NCI-H2227 (cell line): ENCODE results near the gene SNX5.

Source experiments
- DNase-seq: peaks from one replicate; lab custom pipeline; 2025; ENCODE audit not compliant: unreplicated experiment; lab: John Stamatoyannopoulos, UW

The SNX5 gene

DNA sequence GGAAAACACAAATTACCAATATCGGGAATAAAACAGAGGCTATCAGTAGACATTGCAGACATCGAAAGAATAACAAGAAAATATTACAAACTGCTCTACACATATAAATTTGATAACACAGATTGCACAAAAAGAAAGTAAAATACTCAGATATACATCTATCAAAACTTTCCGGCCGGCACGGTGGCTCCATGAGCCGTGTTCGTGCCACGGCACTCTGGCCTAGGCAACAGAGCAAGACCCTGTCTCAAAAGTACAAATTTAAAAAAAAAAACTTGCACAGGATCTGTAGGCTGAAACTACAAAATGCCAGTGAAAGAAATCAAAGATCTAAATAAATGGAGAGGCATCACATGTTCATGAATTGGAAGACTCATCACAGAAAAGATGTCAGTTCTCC lies 49.4 kb downstream of the SNX5 start:
- DNase-seq, result no peak

DNA sequence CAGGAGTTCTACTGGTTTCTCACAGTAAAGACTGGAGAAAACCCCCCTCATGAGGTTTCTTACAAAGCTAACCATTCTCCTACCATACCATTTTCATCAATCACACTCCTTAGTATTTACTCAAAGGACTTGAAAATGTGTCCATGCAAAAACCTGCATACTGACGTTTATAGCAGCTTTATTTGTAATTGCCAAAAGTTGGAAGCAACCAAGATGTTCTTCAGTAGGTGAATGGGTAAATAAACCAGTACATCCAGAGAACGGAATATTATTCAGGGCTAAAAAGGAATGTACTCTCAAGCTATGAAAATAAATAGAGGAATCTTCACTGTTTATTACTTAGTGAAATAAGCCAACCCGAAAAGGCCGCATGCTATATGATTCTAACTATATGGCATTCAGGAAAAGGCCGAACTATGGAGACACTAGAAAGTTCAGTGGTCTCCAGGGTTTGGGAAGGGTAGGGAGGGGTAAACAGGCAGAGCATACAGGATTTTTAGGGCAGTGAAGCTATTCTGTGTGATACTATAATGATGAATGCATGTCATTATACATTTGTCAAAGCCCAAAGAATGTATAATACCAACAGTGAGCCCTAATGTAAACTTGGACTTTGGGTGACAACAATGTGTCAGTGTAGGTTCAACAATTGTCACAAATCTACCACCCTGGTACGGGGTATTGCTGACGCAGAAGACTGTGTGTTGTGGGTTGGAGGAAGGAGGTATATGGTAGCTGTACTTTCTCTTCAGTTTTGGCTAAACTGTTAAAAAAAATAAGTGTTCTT lies 50.6 kb downstream of the SNX5 start:
- DNase-seq, result no peak

DNA sequence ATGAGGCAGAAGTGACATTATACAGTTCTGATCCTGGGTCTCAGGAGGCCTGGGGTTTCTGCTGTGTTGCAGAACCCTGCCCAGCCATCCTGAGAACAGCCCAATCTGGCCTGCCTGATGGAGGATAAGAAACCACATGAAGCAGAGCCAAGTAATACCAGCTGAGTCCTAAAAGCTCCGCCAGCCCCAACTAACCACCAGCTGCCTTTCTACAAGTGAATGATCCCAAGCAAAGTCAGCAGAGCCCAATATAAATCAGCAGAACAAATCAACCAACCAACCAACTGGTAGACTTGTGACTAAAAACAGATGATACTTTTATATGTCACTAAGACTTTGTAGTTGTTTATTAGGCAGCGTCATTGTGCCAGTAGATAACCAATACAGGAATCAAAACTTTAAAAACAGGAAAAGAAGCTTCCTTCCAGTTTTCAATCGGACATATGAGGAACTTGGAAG lies 52.1 kb downstream of the SNX5 start:
- no peak for DNase-seq

DNA sequence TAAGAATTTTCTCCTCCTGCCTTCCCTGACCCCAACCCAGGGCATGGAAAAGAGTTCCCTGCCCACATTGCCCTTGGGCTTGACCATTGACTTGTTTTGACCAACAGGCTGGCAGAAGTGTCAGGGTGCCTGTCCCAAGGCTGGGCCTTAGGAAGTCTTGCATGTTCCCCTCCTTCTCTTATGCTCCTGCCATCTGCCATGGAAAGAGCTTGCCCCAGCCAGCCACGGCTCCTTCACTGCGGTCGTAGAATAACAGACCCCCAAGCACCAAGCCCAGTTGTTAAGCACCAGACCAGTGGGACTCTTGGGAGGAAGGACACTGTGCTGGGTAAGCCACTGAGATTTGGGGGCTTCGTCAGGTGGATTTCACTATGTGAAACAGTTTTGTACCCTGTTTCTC lies 53.6 kb downstream of the SNX5 start:
- DNase-seq, result no peak

DNA sequence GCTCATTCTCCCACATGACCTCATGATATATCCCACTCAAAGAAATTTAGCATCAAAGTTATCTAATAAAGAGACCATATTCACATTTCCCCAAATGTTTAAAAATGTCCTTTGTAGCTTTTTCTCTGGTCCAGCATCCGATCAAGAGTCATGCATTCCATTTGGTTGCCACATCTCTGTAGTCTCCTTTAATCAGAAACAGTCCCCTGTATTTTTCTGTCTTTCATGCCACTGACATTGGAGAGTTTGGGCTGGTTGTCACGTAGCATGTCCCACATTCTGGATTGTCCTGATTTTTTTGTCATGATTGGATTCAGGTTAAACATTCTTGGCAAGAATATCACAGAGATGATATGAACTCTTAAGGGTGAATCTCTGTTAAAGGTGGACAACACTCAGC lies 55.7 kb downstream of the SNX5 start:
- DNase-seq, result no peak

DNA sequence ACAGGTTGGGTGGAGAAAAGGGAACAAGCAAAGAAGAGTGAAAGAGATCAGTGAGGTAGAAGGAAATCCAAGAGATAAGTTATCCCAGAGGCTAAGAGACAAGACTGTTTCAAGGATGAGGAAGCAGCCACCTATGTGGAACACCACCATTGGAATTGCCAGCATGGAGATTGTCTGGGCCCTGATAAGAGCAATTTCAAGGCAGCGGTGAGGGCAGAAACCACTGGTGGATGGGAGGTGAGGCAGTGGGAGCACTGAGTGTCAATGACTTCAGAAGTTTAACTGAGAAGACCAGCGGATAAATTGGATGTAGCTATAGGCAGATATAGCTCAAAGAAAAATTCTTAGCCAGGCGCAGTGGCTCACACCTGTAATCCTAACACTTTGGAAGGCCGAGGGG lies 56.7 kb downstream of the SNX5 start:
- DNase-seq, result no peak

DNA sequence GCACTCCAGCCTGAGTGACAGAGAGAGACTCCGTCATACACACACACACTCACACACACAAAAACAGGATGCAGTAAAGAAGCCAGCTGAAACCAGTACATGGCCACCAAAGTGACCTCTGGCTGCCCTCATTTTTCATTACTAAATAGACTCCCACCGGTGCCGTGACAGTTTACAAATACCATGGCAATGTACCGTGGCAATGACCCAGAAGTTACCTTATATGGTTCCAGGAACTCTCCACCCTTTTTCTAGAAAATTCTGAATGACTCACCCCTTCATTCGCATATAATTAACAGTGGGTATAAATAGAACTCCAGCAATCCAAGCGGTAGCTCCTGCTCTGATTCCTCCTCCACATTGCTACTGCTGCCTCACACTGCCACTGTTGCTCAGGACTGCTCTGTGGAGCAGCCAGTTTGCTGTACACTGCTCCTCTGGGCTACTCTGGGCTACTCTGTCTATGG lies 57.7 kb downstream of the SNX5 start:
- no peak for DNase-seq

DNA sequence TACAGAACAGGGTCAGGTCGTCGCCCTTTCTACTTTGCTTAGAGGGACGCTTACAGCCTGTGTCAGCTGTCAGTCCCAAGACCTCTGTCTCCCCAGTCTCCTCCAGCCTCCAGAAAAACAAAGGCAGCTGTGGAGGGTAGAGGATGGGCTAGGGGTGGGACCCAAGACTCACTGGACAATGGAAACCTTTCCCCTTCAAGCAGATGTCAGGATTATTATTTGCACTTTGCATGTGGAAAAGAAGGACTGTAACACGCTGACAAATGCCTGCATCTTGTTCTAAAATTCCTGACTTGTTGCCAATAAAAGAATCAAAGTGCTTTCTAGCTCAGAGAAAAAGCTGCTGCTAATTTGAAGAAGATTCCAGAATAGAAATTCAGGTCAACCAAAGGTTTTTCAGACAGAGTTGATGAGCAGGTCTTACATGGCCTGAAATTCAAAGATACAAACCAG lies 58.7 kb downstream of the SNX5 start:
- no peak for DNase-seq

DNA sequence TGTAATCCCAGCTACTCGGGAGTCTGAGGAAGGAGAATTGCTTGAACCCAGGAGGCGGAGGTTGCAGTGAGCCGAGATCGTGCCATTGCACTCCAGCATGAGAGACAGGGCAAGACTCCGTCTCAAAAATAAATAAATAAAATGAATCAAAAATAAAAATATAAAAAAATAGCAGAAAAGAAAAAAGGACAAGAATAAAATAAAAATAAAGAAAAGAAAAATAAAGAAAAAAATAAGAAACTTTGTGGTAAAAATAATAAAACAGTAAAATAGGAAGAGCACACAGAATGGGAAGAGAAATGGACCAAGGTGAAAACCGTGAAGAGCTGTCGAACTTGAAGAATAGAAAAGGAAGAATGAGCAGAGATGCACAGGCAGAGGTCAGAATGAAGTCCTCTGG lies 63.0 kb downstream of the SNX5 start:
- DNase-seq, result no peak

DNA sequence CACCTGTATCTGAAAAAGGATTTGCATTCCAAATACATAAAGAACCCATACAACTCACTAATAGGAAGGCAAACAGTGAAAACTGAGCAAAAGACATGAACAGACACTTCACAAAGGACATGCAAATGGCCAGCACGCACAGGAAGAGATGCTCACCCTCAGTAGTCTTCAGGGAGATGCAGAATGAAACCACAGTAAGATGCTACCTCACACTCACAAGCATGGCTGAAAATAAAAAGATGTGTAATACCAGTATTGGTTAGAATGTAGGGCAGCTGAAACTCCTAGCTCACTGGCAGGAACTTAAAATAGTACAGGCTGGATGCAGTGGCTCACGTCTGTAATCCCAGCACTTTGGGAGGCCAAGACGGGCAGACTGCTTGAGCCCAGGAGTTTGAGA lies 64.6 kb downstream of the SNX5 start:
- DNase-seq, result no peak

DNA sequence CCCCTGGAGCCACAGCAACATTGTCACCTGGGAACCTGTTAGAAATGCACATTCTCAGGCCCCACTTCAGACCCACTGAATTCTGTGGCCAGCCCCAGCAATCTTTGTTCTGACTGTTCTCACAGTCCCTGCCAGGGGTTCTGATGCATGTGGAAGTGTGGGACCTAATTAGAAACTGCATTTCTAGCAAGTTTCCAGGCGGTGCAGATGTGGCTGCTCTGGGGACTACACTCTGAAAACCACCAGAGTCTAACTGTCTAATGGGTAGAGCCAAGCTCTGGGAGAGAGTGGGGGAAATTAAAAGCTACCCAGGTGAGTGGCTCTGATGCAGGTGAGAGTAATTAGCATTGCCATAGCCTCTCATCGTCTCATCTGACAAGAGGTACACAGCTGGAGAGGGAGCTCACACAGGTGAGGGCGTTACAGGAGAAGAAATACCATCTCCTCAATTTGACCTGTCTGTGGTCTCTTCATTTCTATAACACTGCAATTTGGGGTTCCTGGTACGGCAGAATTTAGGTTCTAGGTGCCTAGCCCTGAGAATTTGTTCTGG lies 66.0 kb downstream of the SNX5 start:
- DNase-seq, result no peak

DNA sequence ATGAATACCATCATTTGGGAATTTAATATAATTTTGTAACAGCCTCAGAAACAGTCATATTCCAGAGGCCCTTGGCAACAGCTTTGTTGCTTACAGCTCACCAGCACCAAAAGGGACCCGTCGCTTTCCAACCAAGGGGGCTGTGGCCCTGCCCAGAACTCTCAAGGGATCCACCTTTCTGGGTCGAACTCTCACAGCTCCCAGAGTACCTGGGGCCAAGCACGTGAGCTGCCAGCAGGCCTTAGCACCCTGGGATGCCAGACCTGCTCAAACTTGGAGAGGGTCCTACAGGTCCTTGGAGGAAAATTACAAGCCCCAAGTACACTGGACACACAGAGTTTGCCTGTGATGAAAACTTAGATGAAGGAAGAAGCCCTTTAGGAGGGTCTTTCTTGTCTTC lies 66.6 kb downstream of the SNX5 start:
- DNase-seq, result no peak

DNA sequence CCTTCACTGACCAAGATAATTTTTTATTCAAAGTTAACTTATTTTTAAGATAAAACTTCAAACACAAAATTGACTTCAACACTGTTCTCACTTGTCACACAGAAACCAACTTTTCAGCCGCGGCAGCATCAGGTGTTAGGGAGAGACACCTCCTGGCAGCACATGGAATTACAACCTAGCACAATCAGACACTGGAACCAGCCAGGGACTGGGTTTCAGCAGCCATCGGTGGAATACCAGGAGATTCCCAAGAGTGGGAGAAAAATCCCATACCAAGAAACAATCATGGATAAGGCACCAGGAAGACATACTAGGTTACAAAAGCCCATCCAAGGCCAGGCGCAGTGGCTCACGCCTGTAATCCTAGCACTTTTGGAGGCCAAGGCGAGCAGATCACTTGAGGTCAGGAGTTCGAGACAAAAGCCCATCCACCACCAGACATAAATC lies 70.0 kb downstream of the SNX5 start:
- peak; percentile 65 for DNase-seq

DNA sequence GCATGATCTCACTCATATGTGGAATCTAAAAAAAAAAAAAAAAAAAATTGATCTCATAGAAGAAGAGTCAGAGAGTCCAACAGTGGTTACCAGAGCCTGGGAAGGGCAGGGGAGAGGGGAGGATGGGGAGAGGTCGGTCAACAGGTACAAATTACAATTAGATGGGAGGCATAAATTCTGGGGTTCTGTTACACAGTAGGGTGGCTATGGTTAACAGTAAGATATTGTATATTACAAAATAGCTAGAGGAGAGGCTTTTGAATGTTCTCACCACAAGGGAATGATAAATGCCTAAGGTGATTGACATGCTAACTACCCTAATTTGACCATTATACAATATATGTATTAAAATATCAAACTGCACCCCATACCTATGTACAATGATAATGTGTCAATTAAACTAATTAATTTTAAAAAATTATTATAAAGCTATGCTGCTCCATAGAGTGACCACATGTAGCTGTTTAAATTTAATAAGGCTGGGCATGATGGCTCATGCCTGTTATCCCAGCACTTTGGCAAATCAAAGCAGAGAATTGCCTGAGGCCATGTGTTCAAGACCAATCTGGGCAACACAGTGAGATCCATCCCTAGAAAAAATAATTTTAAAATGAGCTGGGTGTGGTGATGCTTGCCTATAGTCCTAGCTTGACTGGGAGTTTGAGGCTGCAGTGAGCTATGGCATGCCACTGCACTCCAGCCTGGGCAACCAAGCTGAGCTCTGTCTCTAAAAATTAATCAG lies 70.9 kb downstream of the SNX5 start:
- no peak for DNase-seq

DNA sequence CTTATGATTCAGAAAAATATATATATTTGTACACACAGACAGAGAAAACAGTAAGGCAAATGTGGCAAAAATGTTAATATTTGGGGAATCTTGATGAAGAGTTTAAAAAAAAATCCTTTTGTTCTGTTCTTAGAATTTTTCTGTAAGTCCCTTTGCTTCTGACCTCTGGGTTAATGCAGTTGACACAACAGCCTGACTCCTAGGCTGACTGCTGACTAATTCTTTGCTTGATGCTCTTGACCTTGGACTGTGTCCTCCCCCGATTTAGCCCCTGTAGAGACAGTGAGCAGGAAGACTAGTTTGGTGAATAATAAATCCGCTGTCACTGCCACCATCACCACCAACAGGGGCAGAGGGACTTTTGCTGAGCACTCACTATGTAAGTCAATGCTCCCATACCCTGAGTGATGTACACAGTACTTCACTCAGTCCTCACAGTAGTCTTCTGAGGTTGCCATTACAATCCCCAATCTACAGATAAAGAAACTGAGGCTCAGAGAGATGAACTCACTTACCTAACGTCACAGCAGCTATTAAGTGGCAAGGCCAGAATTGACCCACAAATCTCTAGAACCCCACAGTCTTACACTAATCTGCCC lies 71.7 kb downstream of the SNX5 start:
- DNase-seq, result no peak

DNA sequence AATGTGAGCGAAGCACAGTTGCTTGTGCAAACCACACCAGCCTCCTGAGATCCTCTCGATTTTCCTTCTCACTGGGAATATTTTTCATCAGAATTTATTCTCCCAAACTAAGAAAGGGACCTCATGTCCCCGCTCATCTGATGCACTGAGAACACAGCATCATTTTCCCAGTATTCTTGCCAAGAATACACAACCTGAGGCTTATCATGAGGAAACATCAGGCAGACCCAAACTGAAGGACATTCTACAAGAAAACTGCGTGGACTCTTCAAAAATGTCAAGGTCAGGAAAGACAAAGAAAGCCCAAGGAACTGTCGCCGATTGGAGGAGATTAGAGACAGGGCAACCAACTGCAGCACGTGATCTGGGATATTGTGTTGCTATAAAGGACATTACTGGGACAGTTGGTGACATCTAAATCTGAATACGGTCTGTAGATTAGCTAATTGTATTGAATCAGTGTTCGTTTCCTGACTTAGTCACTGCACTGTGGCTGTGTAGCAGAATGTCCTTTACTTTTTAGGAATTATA lies 72.3 kb downstream of the SNX5 start:
- no peak for DNase-seq

DNA sequence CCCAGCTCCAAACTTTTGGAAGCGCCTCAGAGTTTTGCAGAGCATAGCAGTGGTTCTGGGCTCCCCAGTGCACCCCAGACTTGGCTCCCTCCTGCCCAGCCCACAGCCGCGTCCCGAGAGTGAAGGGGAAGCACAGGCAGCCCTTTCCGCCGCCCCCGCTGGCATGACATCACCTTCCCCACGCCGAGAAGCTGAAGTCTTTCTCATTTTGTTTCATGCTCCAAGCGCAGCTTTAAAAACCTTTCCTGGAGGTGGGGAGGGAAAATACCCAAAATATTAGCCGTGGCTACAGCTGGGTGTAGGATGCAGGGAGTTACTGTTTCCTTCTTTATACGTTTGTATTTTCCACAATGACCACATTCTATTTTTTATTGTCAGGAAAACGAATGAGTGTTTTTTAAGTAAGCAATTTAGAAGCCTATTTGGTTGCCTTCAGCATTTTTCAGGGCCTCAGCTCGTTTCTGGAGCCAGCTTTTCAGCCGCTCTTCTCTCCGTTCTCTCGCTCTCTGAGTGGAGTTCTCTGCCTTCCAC lies 72.9 kb downstream of the SNX5 start:
- no peak for DNase-seq

DNA sequence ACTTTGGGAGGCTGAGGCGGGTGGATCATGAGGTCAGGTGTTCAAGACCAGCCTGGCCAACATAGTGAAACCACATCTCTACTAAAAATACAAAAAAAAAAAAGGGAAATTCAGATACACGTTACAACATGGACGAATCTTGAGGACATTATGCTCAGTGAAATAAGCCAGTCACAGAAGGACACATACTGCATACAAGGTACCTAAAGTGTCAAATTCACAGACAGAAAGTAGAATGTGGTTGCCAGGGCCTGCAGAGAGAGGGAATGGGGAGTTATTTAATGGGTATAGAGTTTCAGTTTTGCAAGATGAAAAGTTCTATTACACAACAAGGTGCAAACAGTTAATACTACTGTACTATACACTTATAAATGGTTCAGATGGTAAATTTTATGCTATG lies 75.1 kb downstream of the SNX5 start:
- no peak for DNase-seq

DNA sequence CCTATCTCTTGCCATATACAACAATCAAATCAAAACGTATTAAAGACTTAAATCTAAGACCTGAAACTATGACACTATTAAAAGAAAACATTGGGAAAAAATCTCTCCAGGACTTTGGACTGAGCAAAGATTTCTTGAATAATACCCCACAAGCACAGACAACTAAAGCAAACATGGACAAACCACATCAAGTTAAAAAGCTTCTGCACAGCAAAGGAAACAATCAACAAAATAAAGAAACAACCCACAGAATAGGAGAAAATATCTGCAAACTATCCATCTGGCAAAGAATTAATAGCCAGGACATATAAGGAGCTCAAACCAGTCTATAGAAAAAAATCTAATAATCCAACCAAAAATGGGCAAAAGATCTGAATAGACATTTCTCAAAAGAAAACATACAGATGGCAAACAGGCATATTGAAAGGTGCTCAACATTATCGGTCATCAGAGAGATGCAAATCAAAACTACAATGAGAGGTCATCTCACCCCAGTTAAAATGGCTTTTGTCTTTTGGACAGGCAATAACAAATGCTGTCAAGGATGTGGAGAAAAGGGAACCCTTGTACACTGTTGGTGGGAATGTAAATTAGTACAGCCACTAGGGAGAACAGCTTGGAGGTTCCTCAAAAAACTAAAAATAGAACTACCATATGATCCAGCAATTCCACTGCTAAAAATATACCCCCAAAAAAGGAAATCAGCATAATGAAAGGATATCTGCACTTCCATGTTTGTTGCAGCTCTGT lies 76.2 kb downstream of the SNX5 start:
- DNase-seq, result no peak
